WERI-Rb-1 (cell line): ENCODE results near the gene WDR1.

Source experiments
- DNase-seq: peaks from one replicate; pipeline ENCODE4 v3.0.0-alpha.2; 2020
- H3K27ac ChIP-seq: fragments of 250-450 bp; sonication (Bioruptor Pico); 2 replicates; pipeline ENCODE4 v1.5.1; 2020; ENCODE audit warnings: mild to moderate bottlenecking, moderate library complexity
- H3K27me3 ChIP-seq: fragments of 250-450 bp; sonication (Bioruptor Pico); 2 replicates; pipeline ENCODE4 v1.5.1; 2021; ENCODE audit warnings: mild to moderate bottlenecking, low read depth, moderate library complexity; ENCODE audit not compliant: insufficient read depth, severe bottlenecking
- H3K36me3 ChIP-seq: fragments of 250-450 bp; sonication (Bioruptor Pico); 2 replicates; pipeline ENCODE4 v1.5.1; 2020; ENCODE audit warnings: mild to moderate bottlenecking, moderate library complexity
- H3K4me3 ChIP-seq: 2 replicates; pipeline ENCODE4 v1.5.1; 2011; ENCODE audit warnings: low read depth, mild to moderate bottlenecking, control low read depth, low read length
- H3K9me3 ChIP-seq: fragments of 250-450 bp; sonication (Bioruptor Pico); 2 replicates; pipeline ENCODE4 v1.5.1; 2021; ENCODE audit warnings: mild to moderate bottlenecking, moderate library complexity; ENCODE audit not compliant: severe bottlenecking
- CTCF ChIP-seq: IDR thresholded peaks from 2 replicates; pipeline ENCODE4 v1.5.1; 2011; ENCODE audit warnings: low read depth, mild to moderate bottlenecking, control low read depth, inconsistent platforms, low read length

Gene WDR1

GRCh38 chr4:10028910-10029309 is 87.7 kb downstream of the WDR1 start:
- no peaks in the 10 kb centered on the region for H3K27me3 ChIP-seq
- no peak for TF ChIP-seq CTCF
- no peak for DNase-seq
- H3K9me3 ChIP-seq = no peaks in the 10 kb centered on the region
- H3K36me3 ChIP-seq = no peaks in the 10 kb centered on the region
- H3K27ac ChIP-seq = no peak overlapping the region
- no peak overlapping the region for H3K4me3 ChIP-seq

GRCh38 chr4:10026485-10026884 is 90.1 kb downstream of the WDR1 start:
- no peaks in the 10 kb centered on the region for H3K27me3 ChIP-seq
- no peaks in the 10 kb centered on the region for H3K36me3 ChIP-seq
- no peak overlapping the region for H3K27ac ChIP-seq
- no peak for DNase-seq
- H3K4me3 ChIP-seq = no peak overlapping the region
- H3K9me3 ChIP-seq = no peaks in the 10 kb centered on the region
- TF ChIP-seq CTCF = no peak

- Histone ChIP-seq H3K4me3 (no peak overlapping the region), H3K27ac (no peak overlapping the region), H3K9me3 (no peaks in the 10 kb centered on the region), H3K27me3 (no peaks in the 10 kb centered on the region), H3K36me3 (no peaks in the 10 kb centered on the region)
- TF ChIP-seq CTCF = no peak
- no peak for DNase-seq
Observed at GRCh38 chr4:10025230-10025806, 91.3 kb downstream of the WDR1 start.
